Right ventricle myocardium inferior (tissue), 1 donor: ENCODE measurements around the gene RTP2. TPM values are rescaled to one million over a fixed set of nuclear protein-coding genes. Genes with fewer than 3 reads are reported as not detected.

Experiments
- ATAC-seq: fragments of 200-7000 bp; cut with Tn5 transposase; one replicate; pipeline ENCODE4 v1.9.1; 2020; ENCODE audit warnings: mild to moderate bottlenecking, moderate library complexity
- DNase-seq: peaks from one replicate; pipeline ENCODE4 v3.0.0; 2021; ENCODE audit errors: missing footprints
- intact Hi-C: fragments of 100-400 bp; cut with DNase I; formaldehyde crosslinking; loops from one replicate; pipeline ENCODE4 v1.11.0; 2022
- long read RNA-seq: library from polyadenylated mRNA; unstranded; transcript quantifications from one replicate; pipeline ENCODE4 v2.0.0, GENCODE V29; 2021
- total RNA-seq: library from RNA; stranded (reverse); fragmentation: NEBNext Ultra II Directional; extraction: Animal tissue kit (Norgen Biotek cat#: 25700); gene quantifications from one replicate; pipeline ENCODE4 v1.2.1, GENCODE V29; 2021
- donor health status: DM: no; HTN: yes; CAD: no; lungs with severe emphysema.

Gene RTP2
- not detected for total RNA-seq
- long read RNA-seq: 0 reads

DNA sequence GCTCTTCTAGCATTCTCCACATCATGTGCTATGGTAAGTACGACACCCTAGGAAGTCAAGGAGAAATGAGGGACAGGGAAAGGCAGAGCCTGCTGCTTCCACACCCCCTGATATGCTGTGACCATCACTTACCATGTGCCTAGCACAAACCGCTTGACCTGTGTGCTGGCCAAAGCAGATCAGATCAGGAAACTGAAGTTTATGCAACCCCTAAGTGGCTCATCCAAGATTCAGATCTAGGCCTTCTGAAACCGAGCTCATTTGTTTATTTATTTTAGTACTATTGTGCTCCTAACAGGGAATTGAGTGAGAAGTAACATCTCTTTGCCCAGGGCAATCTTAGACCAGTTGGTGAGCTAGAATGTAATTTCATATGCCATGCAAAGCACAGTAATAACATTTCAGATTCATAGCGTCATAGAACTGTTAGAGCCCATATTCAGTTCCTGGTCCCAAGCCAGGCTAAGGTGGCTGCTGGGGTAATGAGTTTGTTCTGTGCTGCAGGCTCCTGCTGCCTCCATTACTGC, at the start of gene RTP2:
TSS of gene RTP2 (minus strand) at position 51 of the 527 bp plus-strand sequence. CDS start 429 bp downstream, outside the sequence.
- intact Hi-C loops: no loop called here
- DNase-seq: no peak
- no peak for ATAC-seq

- intact Hi-C loops: no loop called here
- peak; percentile 58 for DNase-seq
Observed at GRCh38 chr3:187750513-187751123, 48.3 kb upstream of the RTP2 start.

GRCh38 chr3:187750006-187750512, 47.7 kb upstream of the RTP2 start:
- ATAC-seq (peak; percentile 32), DNase-seq (peak; percentile 45)
- intact Hi-C loops: no loop called here

More at GRCh38 chr3:187750513-187751123, 48.3 kb upstream of the RTP2 start:
- ATAC-seq: peak; percentile 6

GRCh38 chr3:187748050-187748481, 45.7 kb upstream of the RTP2 start:
- ATAC-seq: peak; percentile 52
- intact Hi-C loops: loop anchor here (5.0 to 10.0 kb wide), 4 partner anchors 214 to 837 kb away; no protein-coding TSS in a partner anchor
- DNase-seq: peak; percentile 94

DNA sequence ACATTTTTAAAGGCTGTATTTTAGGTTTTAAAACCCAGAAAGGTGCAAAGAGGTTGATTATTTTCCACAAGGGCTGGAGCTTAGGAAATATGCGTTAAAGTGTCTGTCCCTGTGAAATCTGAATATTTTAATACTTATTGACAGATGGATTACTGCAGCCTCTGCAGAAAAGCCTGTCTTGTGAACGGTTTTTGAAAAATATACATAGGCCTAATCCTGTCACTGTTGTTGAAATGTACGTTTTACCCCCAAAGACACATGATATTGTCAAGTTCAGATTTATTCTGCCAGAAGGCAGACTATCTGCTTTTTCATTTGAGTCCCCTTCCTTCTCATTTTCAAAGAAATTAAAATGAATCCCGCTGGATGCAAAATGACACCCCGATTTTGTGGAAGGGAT, 45.1 kb upstream of the RTP2 start:
- ATAC-seq: no peak
- DNase-seq: no peak
- intact Hi-C loops: loop anchor here (2.0 to 10.0 kb wide), 5 partner anchors 201 to 837 kb away; no protein-coding TSS in a partner anchor

DNA sequence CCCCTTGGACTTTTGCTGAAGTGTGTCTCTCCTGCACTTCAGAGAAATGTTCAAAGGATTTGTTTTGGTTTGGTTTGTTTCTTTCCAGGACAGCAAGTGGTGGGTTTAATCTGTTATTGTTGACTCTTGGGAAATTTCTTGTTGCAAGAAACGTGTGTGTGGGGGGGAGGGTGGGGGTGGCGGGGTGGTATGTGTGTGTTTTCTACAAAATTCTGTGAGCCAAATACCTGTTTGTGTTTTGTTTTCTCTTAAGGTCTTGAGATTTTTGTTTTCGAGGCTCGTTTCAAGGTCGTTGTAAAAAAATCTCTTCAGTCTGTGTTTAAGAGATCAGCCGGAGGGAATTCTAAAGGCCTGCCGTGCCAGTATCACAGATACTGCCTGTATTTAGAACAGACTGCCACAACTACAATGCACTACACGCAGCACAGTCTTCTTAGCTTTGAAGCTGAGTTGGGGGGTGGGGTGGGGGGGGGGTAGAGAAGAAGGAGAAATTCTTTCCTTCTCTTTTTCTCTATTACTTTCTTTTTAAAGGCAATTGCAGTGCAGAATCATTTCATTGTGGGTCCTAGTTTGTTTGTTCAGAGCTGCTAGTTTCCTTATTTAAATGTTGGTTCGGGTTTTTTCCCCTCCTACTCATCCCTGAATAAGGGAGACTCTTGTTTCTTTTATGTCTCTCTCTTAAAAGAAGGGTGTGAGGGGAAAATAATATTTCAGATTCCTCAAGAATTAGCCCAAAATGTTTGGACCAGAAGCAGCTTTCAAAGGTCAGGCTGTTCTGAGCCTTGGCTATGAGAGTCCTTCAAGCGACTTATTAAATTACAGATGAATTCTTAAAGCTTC, 44.3 kb upstream of the RTP2 start:
- DNase-seq (no peak), ATAC-seq (no peak)

GRCh38 chr3:187746059-187746441, 43.7 kb upstream of the RTP2 start:
- no peak for ATAC-seq
- DNase-seq: no peak
- intact Hi-C loops: loop anchor here (2.0 to 10.0 kb wide), 5 partner anchors 203 to 839 kb away; no protein-coding TSS in a partner anchor

More for the DNA sequence above, 44.3 kb upstream of the RTP2 start:
- intact Hi-C loops: loop anchor here (2.0 to 10.0 kb wide), 5 partner anchors 202 to 838 kb away; no protein-coding TSS in a partner anchor

DNA sequence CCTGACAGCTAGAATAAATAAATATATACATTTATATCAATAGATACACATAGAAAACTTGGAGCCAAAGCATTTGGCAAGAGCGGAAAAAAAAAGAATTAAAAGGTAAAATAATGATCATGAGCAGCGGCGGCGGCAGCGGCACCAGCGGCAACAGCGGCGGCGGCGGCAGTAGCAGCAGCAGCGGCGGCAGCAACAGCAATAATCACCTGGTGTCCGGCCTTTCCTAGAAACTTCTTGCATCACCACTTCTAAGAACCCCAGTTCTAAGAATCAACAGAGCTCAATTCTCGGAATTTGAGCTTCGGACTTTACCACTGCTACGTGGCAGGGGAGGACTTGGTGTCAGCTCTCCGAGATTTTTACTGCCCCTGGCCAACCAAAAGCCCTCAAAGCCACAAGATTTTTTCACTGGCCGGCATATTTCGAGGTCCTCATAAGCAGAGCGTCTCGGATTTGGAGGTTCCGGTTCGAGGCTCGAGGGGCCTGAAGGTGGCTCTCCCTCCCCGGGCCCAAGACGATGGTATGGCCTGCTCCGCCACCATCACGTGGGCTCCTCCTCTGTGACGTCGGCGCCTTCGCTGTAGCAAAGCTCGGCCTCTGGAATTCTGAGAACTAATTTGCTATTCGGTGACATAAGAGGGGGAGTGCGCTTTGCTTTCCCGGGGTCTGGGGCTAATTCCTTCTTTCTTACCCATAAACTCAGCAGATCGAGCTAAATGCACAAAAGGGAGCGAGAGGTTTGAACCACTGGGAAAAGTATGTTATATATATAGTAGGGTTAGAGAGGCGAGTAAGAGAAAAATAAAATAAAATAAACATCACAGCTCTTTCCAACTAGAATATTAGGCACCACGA, 43.1 kb upstream of the RTP2 start, which contains the start of gene BCL6:
TSS of gene BCL6 (minus strand) at position 268 of the 858 bp plus-strand sequence. CDS start 11,775 bp downstream, outside the sequence.
- intact Hi-C loops: loop anchor here (2.0 to 10.0 kb wide), 6 partner anchors 203 to 839 kb away; no protein-coding TSS in a partner anchor
- peak; percentile 96 for DNase-seq

GRCh38 chr3:187744169-187745151, 42.1 kb upstream of the RTP2 start:
- ATAC-seq (peak; percentile 10), DNase-seq (peak; percentile 77)
- intact Hi-C loops: loop anchor here (2.0 to 10.0 kb wide), 9 partner anchors 218 to 840 kb away; no protein-coding TSS in a partner anchor

More for the DNA sequence above, 43.1 kb upstream of the RTP2 start, which contains the start of gene BCL6:
- peak; percentile 73 for ATAC-seq

DNA sequence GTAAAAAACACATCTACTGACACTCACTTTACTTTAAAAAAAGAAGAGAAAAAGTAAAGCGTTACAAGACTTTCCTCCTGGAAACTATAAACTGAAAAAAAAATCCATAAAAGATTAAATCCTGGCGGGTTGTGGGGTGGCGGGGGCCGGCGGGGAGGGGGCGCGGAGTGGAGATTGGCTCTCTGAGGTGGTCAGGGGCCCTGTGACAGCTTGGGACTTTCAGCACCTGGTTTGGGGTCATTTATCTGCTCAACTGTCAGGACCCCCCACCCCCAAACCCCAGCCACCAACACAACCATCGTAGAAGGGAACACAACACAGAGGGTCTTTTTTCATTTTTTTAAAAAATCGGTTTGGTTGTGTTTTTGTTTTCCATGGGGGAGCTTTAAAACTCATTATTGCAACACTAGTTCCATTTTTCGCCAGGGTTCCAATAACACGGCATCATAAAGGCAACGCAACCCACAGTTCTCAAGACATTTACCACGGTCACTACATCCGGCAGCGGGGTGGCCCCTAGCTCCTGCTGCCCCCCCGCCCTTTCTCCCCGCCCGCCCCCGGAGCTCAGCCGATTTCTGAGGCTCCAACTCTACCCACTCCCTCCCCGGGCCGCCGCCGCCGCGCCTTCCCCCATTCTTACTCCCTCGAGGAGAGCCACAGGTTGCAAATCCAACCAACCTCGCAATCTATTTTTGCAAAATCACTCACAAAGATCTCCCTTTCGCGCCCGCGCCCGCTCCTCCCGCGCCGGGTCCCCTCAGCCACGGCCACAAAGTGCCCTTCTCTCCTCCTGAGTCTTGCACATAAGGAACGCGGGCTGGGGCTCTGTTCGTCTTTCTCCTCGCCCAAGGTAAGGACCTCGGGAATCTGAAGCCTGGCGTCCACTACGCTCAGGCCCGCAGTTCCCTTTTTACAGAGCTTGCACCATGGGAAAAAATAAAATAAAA, 41.1 kb upstream of the RTP2 start:
- intact Hi-C loops: loop anchor here (2.0 to 10.0 kb wide), 8 partner anchors 293 to 841 kb away; no protein-coding TSS in a partner anchor
- no peak for ATAC-seq
- peak; percentile 82 for DNase-seq

DNA sequence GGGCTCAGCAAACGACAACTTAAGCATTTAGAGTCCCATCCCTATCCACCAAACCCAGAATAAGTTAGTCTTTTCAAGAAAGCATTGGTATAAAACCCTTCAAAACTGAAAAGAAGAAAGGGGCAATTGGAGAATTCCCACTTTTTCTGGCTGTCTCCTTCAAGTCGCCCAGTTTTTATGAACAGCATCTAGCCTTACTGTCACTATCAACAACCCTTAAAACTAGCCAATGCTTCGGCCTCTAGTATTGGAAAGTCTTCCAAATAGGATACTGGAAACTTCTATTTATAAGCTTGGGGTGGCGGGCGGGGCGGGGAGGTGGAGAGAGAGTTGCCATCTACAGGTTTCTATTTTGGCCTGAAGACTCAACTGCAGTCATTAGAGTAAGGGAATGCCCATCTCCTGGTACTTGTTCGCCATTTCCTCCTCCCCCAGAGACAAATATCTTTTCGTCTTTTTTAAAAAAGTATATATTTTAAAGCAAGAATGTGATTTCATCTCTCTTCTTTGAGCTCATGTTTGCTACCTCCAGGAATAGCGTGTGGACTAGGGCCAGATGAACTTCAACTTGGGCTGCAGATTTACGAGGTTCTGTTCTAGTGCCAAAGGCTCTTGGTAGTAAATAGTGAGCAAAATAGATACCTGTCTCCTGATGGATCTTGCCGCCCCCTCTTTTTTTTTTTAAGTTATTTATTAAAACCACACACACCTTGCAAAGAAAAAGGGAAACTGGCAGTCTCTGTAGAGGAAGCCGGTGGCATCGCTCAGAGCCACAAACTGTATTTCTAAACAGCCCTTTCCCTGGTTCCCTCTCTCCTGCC, 40.2 kb upstream of the RTP2 start:
- ATAC-seq (no peak), DNase-seq (peak; percentile 67)
- intact Hi-C loops: loop anchor here (2.0 to 10.0 kb wide), 7 partner anchors 294 to 842 kb away; no protein-coding TSS in a partner anchor

DNA sequence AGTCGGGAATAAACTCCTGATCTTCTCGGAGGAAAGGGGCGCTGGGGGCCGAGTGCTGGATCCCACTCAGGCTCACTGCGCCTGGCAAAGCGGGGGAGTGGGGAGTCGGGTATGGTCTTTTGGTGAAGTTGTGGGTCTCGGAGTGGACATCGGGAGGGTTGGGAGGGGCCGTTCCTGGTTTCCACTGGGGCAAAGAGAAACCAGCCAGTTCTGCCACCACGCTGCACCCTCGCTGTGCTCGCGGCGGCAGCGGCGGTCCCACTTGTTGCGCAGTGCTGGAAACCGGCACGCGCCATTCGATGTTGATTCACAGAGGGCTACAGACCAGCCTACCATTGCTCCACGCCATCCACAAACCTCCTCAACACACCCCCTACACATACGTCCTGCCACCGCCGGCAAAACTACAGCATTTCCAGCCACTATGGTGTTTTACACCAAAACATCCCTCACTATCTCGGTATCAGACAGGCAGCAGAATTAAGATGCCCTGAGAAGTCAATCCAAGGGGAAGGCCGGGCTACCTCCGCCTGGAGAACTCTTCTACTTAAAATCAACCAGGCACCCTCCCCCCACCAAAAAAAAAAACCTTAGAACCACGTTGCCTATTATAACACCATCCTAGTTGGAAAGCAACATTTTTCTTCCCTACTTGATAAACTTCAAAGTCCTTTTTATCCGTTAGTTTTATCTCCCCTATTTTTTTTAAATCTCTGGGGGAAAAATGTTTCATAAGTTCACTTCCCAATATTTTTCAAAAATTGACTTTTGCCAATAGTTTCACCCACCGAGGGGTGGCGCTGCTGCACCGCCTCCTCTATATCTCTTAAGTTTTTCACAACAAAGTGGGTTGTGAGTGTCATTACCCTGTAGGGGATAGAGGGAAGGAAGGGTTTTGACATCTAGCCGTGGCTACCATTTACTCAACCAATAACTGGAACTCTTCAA, 39.3 kb upstream of the RTP2 start:
- peak; percentile 18 for ATAC-seq
- peak; percentile 87 for DNase-seq
- intact Hi-C loops: loop anchor here (2.0 to 10.0 kb wide), 9 partner anchors 295 to 1147 kb away; partner anchors contain the start of gene LPP
